HepG2 (cell line): ENCODE measurements around the gene EIF3L. TPM values are rescaled to one million over a fixed set of nuclear protein-coding genes. Genes with fewer than 3 reads are reported as not detected.

Source experiments
- ADNP ChIP-seq: sonication (generic); formaldehyde crosslinking; IDR thresholded peaks from 2 replicates; pipeline ENCODE4 v1.4.0; 2020; ENCODE audit warnings: missing genetic modification reagents
- CBX1 ChIP-seq: IDR thresholded peaks from one replicate; pipeline ENCODE4 v1.6.1; 2016; ENCODE audit warnings: antibody characterized with exemption, low read depth
- CBX2 ChIP-seq, 2 experiments: fragments of 200-600 bp in 1 of 2; sonication (generic); formaldehyde crosslinking in 1 of 2; IDR thresholded peaks; 2 replicates each; pipeline versions ENCODE4 v1.7.0 to v1.8.1; 2018 to 2022; ENCODE audit warnings: low read depth in 2 of 2, low read length in 1 of 2, mild to moderate bottlenecking in 1 of 2, missing genetic modification reagents in 1 of 2
- DNMT1 ChIP-seq: sonication (generic); formaldehyde crosslinking; IDR thresholded peaks from 2 replicates; pipeline ENCODE4 v1.5.1; 2020; ENCODE audit warnings: mild to moderate bottlenecking, missing genetic modification reagents
- EZH2 ChIP-seq: conservative IDR thresholded peaks from 2 replicates; pipeline ENCODE4 v1.6.1; 2012; ENCODE audit warnings: mild to moderate bottlenecking, low read depth, low read length, moderate library complexity
- GPN1 ChIP-seq: sonication (generic); formaldehyde crosslinking; IDR thresholded peaks from 2 replicates; pipeline ENCODE4 v1.5.1; 2020; ENCODE audit warnings: missing genetic modification reagents, borderline replicate concordance
- JDP2 ChIP-seq: sonication (generic); formaldehyde crosslinking; IDR thresholded peaks from 2 replicates; pipeline ENCODE4 v1.8.1; 2022; ENCODE audit warnings: missing genetic modification reagents, borderline replicate concordance
- PAWR ChIP-seq: sonication (generic); formaldehyde crosslinking; IDR thresholded peaks from 2 replicates; pipeline ENCODE4 v1.4.0; 2020; ENCODE audit warnings: missing genetic modification reagents, mild to moderate bottlenecking, borderline replicate concordance
- PTBP1 ChIP-seq: fragments of 200-400 bp; formaldehyde crosslinking; IDR thresholded peaks from 2 replicates; pipeline ENCODE4 v1.6.1; 2018; ENCODE audit warnings: low read length, low read depth; ENCODE audit not compliant: poor library complexity, severe bottlenecking
- RXRB ChIP-seq: IDR thresholded peaks from 2 replicates; pipeline ENCODE4 v1.6.1; 2016; ENCODE audit warnings: borderline replicate concordance, missing genetic modification reagents, missing compliant biosample characterization
- TOPORS ChIP-seq: sonication (generic); formaldehyde crosslinking; IDR thresholded peaks from 2 replicates; pipeline ENCODE4 v1.8.0; 2023; ENCODE audit warnings: mild to moderate bottlenecking, missing genetic modification reagents
- ZNF138 ChIP-seq: sonication (generic); formaldehyde crosslinking; IDR thresholded peaks from 2 replicates; pipeline ENCODE4 v1.5.0; 2020; ENCODE audit warnings: mild to moderate bottlenecking, low read depth, missing genetic modification reagents
- ZNF234 ChIP-seq: sonication (generic); formaldehyde crosslinking; conservative IDR thresholded peaks from 2 replicates; pipeline ENCODE4 v1.5.1; 2020; ENCODE audit warnings: mild to moderate bottlenecking, missing genetic modification reagents
- ZNF549 ChIP-seq: sonication (generic); formaldehyde crosslinking; IDR thresholded peaks from 2 replicates; pipeline ENCODE4 v1.5.0; 2020; ENCODE audit warnings: missing genetic modification reagents
- ZNF615 ChIP-seq: sonication (generic); formaldehyde crosslinking; IDR thresholded peaks from 2 replicates; pipeline ENCODE4 v1.5.0; 2020; ENCODE audit warnings: mild to moderate bottlenecking, missing genetic modification reagents, borderline replicate concordance
- ZNF772 ChIP-seq: sonication (generic); formaldehyde crosslinking; IDR thresholded peaks from 2 replicates; pipeline ENCODE4 v1.5.0; 2020; ENCODE audit warnings: mild to moderate bottlenecking, missing genetic modification reagents
- polyA plus RNA-seq, 8 experiments: library from polyadenylated mRNA; depleted of rRNA in 3 of 8; stranded (reverse) in 7 of 8; unstranded in 1 of 8; fragments of >200 nt; fragmentation: Illumina TruSeq in 4 of 8; extraction: Trizol in 4 of 8; gene quantifications; 2 replicates each; pipeline versions ENCODE4 v1.2.1 to v1.2.3, GENCODE V29; 2011 to 2016; ENCODE audit warnings: low read depth in 4 of 8, missing spikeins in 1 of 8, mixed read lengths in 1 of 8; ENCODE audit not compliant: insufficient read depth in 1 of 8
- total RNA-seq, 5 experiments: library from RNA; depleted of rRNA; stranded (reverse); fragments of >200 nt; fragmentation: Illumina TruSeq; extraction: Trizol; gene quantifications; 2 replicates each; pipeline ENCODE4 v1.2.3, GENCODE V29; 2016; ENCODE audit warnings: low read depth in 1 of 5
- TF ChIP-seq, protein P1 (sequence below): sonication (generic); formaldehyde crosslinking; IDR thresholded peaks from 2 replicates; pipeline ENCODE4 v1.4.0; 2020; ENCODE audit warnings: low read depth, mild to moderate bottlenecking, missing genetic modification reagents
- TF ChIP-seq, protein P2 (sequence below): sonication (generic); formaldehyde crosslinking; IDR thresholded peaks from 2 replicates; pipeline ENCODE4 v1.4.0; 2020; ENCODE audit warnings: low read depth, mild to moderate bottlenecking, missing genetic modification reagents
- TF ChIP-seq, protein P3 (sequence below): sonication (generic); formaldehyde crosslinking; IDR thresholded peaks from 2 replicates; pipeline ENCODE4 v1.9.0; 2022; ENCODE audit warnings: low read depth, missing genetic modification reagents
- TF ChIP-seq, protein P4 (sequence below): IDR thresholded peaks from 2 replicates; pipeline ENCODE4 v1.6.1; 2016
- TF ChIP-seq, protein P5 (sequence below): sonication (generic); formaldehyde crosslinking; IDR thresholded peaks from 2 replicates; pipeline ENCODE4 v1.4.0; 2020; ENCODE audit warnings: missing genetic modification reagents
- TF ChIP-seq, protein P6 (sequence below): sonication (generic); formaldehyde crosslinking; IDR thresholded peaks from 2 replicates; pipeline ENCODE4 v1.8.1; 2023; ENCODE audit warnings: missing genetic modification reagents, mild to moderate bottlenecking, borderline replicate concordance

The EIF3L gene
- total and polyA plus RNA-seq, 2 of the 13 experiments (the other 11 are each of a cell fraction or from before 2014, with no cell fraction given): 514 to 793 TPM

DNA sequence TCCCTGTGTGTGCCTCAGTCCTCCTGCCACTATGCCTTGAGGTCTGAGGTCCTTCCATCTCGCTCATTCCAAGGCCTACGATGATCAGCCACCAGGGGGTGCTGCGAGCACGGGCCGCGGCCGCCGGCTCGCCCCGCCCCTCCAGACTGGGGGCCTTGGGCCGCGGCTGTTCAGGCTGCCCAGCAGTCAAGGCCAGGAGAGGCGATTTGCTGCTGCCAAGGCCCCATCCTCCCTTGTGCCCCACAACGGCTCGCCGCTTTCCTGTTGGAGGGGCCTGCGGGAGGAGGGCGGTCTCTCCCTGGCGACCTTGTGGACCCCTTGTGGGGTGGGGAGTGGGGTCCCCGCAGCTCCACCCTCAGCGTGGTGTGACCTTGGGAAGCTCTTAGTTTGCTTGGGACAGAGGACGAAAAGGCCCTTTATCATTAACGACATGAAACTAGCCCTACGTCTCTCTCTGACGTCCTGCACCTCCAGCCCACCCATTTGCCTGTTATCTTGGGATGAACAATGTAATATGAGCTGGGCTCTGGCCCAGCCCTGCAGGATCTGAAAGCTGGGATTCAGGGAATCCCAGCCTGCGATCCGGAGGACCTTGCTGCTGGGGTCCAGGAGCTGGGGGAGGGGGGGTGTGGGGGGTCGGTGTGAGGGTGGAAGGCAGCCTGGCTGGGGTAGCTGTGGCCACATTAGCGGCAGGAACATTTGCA lies 31.4 kb upstream of the EIF3L start (continued):
- TF ChIP-seq, protein P1, sequence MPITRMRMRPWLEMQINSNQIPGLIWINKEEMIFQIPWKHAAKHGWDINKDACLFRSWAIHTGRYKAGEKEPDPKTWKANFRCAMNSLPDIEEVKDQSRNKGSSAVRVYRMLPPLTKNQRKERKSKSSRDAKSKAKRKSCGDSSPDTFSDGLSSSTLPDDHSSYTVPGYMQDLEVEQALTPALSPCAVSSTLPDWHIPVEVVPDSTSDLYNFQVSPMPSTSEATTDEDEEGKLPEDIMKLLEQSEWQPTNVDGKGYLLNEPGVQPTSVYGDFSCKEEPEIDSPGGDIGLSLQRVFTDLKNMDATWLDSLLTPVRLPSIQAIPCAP (CRISPR knock-in tag): no peak
- TF ChIP-seq ZNF615 (no peak), PAWR (CRISPR knock-in tag) (no peak), CBX2 (IDR thresholded peaks at IDR 0.05; ENCODE audit: low read depth, low read length) (no peak), CBX2 (CRISPR knock-in tag; IDR thresholded peaks at IDR 0.05; ENCODE audit: low read depth) (no peak), DNMT1 (CRISPR knock-in tag) (peak; percentile 39; the same call in 1 of the 2 replicates), ADNP (CRISPR knock-in tag) (no peak; the same call in 1 of the 2 replicates), PTBP1 (no peak), GPN1 (CRISPR knock-in tag) (no peak), TOPORS (no peak), RXRB (peak; percentile 77), ZNF772 (CRISPR knock-in tag) (no peak), ZNF234 (no peak), JDP2 (no peak), CBX1 (no peak), EZH2 (no peak), ZNF549 (CRISPR knock-in tag) (no peak), ZNF138 (CRISPR knock-in tag) (no peak)
- TF ChIP-seq, protein P2, sequence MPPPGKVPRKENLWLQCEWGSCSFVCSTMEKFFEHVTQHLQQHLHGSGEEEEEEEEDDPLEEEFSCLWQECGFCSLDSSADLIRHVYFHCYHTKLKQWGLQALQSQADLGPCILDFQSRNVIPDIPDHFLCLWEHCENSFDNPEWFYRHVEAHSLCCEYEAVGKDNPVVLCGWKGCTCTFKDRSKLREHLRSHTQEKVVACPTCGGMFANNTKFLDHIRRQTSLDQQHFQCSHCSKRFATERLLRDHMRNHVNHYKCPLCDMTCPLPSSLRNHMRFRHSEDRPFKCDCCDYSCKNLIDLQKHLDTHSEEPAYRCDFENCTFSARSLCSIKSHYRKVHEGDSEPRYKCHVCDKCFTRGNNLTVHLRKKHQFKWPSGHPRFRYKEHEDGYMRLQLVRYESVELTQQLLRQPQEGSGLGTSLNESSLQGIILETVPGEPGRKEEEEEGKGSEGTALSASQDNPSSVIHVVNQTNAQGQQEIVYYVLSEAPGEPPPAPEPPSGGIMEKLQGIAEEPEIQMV (CRISPR knock-in tag): peak; percentile 47; the same call in 1 of the 2 replicates
- TF ChIP-seq, protein P3, sequence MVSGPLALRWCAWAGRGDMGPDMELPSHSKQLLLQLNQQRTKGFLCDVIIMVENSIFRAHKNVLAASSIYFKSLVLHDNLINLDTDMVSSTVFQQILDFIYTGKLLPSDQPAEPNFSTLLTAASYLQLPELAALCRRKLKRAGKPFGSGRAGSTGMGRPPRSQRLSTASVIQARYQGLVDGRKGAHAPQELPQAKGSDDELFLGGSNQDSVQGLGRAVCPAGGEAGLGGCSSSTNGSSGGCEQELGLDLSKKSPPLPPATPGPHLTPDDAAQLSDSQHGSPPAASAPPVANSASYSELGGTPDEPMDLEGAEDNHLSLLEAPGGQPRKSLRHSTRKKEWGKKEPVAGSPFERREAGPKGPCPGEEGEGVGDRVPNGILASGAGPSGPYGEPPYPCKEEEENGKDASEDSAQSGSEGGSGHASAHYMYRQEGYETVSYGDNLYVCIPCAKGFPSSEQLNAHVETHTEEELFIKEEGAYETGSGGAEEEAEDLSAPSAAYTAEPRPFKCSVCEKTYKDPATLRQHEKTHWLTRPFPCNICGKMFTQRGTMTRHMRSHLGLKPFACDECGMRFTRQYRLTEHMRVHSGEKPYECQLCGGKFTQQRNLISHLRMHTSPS (CRISPR knock-in tag): peak; percentile 89
- TF ChIP-seq, protein P4, sequence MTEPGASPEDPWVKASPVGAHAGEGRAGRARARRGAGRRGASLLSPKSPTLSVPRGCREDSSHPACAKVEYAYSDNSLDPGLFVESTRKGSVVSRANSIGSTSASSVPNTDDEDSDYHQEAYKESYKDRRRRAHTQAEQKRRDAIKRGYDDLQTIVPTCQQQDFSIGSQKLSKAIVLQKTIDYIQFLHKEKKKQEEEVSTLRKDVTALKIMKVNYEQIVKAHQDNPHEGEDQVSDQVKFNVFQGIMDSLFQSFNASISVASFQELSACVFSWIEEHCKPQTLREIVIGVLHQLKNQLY (CRISPR knock-in tag): peak; percentile 29; the same call in 1 of the 2 replicates
- TF ChIP-seq, protein P5, sequence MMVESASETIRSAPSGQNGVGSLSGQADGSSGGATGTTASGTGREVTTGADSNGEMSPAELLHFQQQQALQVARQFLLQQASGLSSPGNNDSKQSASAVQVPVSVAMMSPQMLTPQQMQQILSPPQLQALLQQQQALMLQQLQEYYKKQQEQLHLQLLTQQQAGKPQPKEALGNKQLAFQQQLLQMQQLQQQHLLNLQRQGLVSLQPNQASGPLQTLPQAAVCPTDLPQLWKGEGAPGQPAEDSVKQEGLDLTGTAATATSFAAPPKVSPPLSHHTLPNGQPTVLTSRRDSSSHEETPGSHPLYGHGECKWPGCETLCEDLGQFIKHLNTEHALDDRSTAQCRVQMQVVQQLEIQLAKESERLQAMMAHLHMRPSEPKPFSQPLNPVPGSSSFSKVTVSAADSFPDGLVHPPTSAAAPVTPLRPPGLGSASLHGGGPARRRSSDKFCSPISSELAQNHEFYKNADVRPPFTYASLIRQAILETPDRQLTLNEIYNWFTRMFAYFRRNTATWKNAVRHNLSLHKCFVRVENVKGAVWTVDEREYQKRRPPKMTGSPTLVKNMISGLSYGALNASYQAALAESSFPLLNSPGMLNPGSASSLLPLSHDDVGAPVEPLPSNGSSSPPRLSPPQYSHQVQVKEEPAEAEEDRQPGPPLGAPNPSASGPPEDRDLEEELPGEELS: peak; percentile 65
- TF ChIP-seq, protein P6, sequence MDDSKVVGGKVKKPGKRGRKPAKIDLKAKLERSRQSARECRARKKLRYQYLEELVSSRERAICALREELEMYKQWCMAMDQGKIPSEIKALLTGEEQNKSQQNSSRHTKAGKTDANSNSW (CRISPR knock-in tag): 0 out of 2 replicates have a peak, but pooled peaks have one; percentile 21
